Medulla oblongata (tissue), 1 donor: ENCODE measurements around the gene LMBRD1.
A peak's percentile ranks its signal among the peaks of the same experiment; 100 is the strongest.
"Not testable (repeated sequence)": the region's sequence is repeated elsewhere in the genome, so short reads cannot be mapped to it uniquely, and the experiment has no call there.

Experiments used
- DNase-seq: peaks from one replicate; pipeline ENCODE4 v3.0.0-alpha.2; 2015; ENCODE audit errors: extremely low spot score

LMBRD1 gene

DNA sequence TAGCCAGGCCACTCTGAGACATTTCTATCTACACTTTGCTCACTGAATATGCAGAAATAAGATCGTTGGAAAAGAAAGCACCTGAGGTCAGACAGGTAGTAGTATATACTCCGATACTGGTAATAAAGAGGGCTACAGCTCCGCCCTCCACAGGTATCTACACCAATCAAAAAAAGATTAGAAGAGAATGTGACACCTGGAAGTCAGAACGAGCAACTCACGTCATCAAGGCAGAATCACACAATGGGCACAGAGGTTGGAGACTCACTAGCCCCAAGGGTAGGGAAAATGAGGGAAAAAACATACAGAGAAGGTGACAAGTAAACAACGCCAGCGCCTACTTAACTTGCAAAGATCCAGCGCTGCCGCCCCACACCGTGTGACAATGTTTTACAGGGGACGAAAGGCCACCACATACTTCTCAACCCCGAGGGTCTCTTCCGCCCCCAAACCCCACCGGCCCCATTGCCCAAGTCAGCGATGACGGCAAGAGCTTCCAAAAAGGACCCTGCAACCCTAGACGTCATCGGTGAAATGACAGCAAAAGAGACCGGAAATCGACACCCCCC lies 653 bp downstream of the LMBRD1 start:
- peak; percentile 64 for DNase-seq

DNA sequence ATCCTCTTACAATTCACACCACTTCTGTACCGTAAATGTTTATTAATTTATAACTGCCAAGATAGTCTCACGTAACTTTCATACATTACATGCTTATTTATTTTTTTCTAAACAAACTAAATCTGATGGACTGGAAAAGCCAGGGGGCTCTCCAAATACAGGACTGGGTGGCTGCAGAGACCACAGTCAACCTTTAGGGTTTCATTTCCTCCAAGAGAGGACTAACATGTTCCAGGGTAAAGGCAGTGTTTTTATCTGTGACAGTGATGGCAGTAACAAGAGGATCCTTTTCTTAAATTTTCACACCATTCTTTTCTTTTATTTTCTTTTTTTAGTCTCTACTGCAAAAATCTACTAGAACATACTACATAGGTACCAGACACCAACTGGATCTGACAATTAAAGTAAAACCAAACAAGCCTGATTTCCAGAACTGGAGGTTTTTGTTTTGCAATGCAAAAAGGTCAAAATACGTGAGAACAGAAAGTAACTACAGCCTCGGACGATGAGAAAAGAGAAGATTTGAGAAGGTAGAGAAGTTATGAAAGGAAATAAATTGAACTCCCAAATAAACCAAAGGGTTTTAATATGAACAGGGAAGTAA lies 1.2 kb downstream of the LMBRD1 start:
- peak; percentile 46 for DNase-seq

DNA sequence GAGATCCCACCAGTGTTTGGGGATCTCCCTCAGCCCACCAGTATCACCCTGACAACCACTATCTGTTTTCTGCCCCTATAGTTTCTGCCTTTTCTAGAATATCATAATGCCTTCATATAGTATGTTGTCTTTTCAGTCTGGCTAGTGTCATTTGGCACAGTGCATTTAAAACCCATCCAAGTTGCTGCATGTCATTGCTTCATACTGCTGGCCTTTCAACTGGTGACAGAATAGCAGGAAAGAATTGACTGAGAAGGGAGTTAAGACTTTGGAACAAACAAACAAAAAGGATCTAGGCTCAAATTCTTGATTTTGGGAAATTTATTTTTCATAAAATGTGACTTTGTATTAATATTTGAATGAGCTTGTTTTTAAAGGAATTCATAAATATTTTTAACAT lies 4.5 kb downstream of the LMBRD1 start:
- DNase-seq = peak; percentile 41

DNA sequence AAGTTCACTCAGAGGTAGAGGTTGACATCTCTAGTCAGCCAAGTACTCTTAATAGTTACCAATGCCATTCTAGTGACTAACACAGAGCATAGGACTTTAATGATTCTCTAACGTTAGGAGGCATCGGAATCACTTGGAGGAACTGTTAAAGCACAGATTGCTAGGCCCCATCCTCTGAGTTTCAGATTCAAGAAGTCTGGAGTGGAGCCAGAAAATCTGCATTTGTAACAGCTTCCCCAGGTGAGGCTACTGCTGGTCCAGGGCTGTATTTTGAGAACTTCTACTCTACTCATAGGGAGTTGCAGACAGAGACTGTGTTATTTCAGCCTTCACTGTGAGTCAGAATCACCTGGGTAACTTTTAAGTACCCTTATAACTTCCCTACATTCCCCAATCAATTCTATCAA lies 5.7 kb downstream of the LMBRD1 start:
- no peak for DNase-seq

DNA sequence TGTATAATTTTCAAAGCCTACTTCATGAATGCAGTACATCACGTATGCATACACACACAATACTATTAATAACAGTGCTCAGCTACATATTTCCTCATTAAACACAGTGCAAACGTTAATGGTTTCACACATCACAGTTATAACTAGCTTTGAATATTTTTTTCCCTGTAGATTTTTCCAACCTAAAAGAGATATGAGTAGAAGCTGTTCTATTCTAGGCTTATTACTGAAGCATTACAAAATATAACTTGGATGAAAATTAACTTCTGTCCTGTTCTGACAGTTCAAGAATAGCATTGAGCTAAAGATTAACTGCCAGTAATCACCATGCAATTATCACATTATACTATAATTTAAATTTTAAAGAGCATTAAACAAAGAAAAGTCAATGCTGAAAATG lies 6.2 kb downstream of the LMBRD1 start:
- DNase-seq = no peak

DNA sequence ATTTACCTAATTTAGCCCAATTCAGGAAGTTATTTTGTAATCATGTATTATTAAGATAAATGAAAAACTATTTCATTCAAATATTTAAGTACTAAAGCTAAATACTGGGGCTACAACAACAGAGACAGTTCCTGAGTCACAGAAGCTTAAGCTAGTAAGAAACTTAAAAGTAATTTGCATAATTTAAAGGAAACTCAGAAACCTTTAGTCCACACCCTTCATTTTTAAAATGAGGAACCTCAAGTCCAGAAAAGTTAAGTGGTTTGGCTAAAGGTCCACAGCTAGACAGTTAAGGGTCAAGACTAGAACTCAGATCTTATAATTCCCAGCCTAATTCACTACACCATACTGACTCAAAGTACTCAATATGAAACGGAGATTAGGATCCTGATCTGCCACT lies 7.2 kb downstream of the LMBRD1 start:
- DNase-seq = no peak

DNA sequence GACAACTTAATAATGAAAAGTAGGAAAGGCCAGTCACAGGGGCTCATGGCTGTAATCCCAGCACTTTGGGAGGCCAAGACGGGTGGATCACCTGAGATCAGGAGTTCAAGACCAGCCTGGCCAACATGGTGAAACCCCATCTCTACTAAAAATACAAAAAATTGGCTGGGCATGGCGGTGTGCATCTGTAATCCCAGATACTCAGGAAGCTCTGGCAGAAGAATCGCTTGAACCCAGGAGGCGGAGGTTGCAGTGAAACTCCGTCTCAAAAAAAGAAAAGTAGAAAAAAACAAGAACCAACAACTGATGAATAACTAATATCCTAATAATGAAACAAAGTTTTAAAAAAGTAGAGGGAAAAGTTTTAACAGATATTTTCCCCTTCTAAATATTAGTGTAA lies 9.4 kb downstream of the LMBRD1 start:
- DNase-seq = not testable (repeated sequence)

DNA sequence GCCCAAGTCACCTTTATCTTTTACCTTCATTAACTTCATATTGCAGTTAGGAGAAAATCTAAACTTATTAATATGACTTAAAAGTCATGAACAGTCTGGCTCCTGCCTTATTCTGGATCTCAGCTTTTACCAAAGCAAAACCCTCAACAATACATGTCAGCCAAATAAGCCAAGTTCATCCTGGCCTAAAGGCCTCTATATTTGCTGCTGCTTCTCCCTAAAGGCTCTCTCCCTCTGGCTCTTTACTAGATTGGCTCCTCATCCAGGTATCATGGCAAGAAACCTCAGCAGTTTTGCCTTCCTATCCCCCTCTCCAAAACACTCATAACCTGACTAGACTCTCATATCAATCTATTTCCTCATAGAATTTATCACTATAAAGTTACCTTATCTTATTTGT lies 11.1 kb downstream of the LMBRD1 start:
- DNase-seq = no peak

DNA sequence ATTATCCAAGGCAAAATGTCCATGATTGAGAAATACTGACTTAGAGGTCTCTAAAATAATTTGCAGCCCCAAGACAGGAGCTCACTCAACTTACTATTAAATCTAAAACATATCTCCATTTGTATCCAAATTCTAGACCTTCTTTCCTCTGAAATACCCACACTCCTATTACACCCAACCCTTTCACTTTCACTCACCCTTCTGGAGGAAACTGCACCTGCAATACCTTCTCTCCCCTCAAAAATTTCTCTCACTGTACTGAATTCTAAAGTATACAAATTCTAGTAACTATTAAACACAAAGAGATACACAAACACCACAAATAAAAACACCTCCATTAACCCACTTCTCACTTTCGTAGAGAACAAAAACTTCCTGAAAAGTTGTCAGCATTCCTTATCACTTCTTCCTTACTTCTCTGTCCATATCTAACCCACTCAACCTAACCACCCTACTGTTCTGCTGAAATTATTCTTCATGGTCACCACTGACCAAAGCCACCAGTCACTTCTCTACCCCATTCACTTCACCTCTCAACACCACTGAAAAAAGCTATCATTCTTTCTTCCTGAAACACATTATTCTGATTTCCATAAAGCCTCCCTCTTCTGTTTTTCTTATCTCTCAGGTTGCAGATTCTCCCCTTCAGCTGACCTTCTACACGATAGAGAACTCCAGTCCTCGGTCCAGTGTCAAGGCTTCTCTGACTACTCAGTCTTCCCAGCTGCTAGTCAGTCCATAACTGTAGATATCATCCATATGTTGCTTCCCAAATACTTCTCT lies 12.0 kb downstream of the LMBRD1 start:
- DNase-seq = no peak

DNA sequence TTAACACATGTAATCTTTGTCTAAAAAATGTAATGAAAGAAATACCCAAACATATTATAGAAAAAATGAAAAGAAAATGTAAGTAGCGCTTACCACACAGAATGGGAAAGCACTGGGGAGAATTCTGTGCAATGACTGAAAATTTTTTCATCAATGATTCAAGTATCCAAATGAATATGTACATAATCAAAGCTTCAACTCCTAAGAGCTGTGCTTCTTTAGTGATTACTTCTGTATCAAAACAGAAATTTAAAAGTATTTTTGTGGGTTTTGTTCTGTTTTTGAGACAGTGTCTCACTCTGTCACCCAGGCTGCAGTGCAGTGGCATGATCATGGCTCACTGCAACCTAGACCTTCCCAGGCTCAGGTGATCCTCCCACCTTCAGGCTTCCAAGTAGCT lies 13.7 kb downstream of the LMBRD1 start:
- DNase-seq = no peak

DNA sequence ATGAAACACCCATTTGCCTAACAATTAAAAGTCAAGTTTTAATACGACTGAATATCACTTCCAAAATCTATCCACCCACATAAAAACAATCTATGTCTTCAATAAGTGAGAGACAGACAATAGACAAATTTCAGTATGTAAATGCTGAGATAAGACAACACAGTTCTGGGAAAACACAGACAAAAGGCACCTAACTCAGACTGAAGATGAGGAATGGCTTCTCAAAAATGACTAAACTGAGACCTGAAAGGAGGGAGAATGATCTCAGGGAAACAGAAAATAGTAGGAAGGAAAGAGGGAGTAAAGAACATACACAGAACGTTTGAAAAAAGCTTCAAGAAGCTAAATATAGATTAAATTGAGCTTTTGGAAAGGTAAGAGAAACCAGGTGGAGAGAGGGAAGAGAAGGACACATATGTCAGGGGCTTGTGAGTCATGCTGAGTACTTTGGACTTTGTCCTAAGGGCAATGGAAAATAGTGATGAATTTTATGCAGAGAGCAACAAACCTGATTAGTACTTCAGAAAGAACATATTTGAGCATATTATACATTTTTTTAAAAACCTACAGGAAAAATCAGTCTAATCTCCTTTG lies 16.1 kb downstream of the LMBRD1 start:
- no peak for DNase-seq

DNA sequence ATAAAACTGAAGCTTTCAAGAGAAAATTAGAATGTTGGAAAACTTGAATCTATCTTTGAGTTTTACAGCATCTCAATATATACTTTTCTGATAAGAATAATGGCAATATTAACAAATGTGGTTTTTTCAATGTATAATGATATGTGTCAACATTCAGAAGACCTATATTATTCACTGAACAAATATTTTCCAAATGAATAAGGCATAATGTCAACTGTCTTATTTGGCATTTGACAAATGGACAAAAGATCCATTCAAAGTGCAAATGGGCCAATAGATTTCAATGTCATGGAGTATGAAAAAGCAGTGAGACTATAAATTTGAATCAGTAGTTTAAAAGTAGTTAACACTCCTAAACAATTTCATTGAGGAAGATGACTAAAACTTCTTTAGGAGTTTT lies 20.9 kb downstream of the LMBRD1 start:
- DNase-seq = no peak

DNA sequence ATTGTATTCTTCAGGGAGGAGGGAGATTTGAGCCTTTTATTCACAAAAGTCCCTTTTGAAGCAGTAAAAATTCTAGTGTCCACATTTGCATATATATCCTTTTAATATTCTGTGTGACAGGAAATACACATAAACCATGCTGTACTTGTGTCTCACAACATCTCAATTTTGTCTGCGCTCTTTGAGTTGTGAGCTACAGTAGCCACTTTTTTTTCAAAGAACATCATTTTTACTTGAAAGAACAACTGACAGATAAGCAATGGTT lies 21.3 kb downstream of the LMBRD1 start:
- DNase-seq = no peak

DNA sequence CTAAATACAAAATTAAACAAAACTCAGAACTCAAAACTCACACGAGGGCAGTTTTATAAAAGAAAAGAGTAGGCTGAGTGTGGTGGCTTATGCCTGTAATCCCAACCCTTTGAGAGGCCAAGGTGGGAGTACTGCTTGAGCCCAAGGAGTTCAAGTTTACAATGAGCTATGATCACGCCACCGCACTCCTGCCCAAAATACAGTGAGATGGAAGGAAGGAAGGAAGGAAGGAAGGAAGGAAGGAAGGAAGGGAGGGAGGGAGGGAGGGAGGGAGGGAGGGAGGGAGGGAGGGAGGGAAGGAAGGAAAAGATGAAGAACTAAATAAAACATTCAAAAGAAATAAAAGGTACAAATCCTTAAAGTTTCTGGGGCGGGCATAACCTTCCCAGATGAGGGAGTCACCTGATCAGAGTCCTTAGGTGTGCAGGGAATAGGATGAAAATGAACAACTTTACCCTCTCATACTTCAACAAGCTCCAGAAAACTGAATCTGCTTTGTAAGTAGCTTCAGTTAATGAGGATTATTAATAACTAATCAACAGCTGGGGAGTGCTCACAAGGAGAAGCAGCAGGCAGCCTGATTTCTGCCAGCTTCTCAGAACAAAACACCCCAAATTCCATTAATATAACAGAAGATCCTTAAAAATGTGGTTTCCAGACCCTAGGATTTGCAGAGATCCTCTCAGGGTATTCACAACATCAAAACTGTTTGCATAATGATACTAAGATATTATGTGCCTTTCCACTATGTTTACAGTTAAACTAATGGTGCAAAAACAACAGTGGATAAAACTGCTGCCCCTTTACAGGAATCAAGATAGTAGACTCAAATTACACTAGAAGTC lies 21.8 kb downstream of the LMBRD1 start:
- DNase-seq = no peak

DNA sequence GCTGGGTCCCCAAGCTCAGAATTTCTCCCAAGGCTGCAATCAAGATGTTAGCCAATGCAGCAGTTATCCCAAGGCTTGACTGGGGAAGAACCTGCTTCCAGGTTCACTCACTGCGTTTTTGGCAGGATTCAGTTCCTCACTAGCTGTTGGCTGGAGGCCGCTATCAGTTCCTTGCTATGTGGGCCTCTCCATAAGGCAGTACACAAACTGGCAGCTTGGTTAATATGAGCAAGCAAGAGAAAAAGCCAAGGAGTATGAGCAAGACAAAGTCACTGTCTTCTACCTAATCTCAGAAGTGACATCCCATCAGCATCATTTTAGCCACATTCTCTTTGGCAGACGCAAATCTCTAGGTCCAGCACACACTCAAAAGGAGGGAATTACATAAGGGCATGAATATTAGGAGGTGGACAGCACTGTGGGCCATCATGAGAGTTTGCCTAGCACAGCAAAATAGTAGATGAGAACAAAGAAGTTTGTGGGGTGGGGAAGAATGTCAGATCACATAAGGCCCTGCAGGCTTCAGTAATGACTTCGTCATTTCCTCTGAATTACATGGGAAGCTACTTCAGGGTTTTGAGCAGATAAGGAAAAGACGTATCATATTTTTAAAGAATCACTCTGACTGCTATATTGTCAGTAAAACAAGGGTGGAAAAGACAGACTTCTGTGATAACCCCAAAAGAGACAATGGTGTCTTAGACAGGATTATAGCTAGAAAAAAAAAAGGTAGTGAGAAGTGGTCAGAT lies 25.5 kb downstream of the LMBRD1 start:
- DNase-seq = no peak

DNA sequence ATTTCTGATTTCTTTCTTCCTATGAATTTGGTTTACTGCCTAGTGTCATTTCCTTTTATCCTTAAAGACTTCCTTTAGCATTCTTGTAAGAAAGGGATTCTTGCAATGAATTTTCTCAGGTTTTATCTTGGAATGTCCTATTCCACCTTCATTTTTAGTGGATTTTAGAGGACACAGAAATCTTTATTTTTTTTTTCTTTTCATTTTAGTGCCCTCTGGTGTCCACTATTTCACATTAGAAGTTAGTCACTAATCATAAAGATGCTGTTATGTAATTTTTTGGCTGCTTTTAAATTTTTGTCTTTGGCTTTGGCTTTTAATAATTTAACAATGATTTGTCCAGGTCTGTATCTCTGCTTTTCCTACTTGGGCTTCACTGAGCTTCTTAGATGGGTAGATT lies 28.1 kb downstream of the LMBRD1 start:
- DNase-seq = no peak

DNA sequence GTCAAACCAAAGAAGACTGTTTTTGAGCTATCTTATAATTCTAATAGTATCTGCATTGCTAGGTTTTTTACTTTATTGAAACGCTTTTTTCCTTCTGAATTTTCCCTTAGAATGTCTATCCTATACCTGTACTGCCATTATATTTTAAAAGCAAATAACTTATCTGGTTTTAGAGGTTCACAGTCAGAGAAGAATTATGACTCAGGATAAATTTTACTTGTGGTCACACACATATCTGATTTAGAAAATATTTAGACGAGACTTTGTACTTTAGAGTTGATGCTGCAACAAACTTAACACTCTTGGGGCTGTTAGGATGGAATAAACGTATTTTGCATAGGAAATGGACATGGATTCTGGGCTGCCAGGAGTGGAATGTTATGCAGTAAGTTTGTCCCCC lies 33.0 kb downstream of the LMBRD1 start:
- DNase-seq = no peak

DNA sequence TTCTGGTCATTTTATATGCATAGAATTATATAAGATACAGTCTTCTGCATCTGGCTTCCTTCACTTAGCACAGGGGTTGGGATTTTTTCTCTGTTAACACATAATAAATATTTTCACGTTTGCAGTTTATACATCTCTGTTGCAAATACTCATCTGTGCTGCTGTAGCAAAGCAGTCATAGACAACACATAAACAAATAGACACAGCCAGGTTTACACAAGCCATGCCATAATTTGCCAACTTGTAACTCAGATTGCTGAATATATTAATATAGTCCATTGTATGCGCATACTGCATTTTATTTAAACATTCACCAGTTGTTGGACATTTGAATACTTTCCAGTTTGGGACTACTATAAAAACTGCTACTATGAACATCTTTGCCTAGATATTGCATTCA lies 35.0 kb downstream of the LMBRD1 start:
- no peak for DNase-seq

DNA sequence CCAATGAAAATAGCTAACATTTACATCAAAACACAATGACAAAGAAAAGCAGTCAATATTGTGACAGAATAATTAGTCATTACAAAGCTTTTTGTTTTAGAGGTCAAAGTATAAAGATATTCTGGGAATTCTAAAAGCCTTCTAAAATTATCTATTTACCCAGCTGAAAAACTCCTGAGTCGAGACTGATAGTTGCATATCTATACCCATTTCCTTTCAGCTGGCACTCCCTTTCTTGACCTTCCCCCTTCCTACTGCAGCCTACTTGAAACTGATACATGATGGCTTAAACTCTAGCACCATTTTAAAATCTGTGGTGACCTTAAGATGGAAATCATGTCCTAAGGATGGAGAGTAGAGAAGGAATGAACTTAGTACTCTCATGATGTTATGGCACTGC lies 38.6 kb downstream of the LMBRD1 start:
- no peak for DNase-seq

DNA sequence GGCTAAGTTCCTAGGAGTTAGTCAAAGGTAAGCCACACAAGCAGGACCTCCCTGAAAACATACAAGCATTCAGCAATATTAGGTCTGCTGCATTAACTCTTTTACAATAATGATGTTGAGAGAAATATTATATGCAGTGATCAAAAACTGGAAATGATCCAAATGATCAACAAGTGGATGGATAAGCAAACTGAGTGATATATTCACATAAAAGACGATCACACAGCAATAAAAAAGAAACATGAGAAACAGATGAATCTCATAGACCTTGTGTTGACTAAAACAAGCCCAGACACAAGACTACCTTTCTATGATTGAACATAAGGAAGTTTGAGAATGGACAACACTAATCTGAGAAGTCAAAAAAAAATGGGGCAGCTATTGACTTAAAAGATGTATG lies 39.9 kb downstream of the LMBRD1 start:
- no peak for DNase-seq

DNA sequence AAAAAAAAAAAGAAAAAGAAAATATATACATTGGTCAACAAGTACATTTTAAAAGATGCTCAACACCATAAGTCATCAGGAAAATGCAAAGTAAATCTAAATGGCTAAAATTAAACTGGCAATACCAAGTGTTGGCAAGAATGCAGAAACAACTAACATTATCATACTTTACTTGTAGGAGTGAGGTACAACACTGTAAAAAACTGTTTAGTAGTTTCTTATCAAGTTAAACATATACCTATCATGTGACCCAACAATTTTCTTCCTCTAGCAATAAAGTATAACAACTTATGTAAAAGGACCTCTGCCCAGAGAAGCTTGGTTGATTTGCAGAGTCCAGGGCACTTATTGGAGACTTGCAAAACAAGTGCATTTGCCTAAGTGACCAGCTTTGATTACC lies 40.4 kb downstream of the LMBRD1 start:
- no peak for DNase-seq

DNA sequence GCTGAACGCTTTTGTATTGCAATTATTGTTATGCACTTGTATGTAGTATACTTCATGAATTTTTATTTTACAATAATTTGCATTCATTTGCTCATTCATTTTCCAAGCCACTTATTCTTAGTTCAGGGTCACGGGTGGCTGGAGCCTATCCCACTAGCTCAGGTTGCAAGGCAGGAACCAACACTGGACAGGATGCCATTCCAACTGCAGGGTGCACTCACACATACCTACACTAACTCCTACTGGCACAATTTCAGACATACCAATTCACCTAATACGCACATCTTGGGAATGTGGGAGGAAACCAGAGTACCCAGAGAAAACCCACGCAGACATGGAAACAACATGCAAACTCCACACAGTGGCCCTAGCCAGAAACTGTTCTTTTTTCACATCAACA lies 61.8 kb downstream of the LMBRD1 start:
- no peak for DNase-seq
